ENCODE results near the gene MTURN. TPM values are rescaled to one million over a fixed set of nuclear protein-coding genes. Genes with fewer than 3 reads are reported as not detected.

The MTURN gene
- total and polyA plus RNA-seq, 10 donors: 6.3 to 36.6 (median 14.8) TPM

DNA sequence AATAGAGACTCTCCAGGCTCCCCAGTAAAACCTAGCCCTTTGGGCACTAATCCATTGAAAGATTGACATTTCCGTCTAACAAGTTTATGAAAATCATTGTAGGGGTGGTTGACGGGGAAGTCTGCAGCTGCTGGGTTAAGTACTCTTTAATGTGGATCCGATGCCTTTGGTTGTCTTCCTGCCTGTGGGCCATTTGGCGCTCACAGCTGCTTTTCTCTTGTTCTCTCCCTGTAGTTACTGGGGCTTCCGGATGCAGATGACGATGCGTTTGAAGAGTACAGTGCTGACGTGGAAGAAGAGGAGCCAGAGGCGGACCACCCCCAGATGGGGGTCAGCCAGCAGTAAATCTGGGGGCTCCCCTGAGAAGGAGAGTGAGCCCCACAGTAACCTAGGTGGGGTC is 22.4 kb downstream of the MTURN start:
- TF ChIP-seq POLR2AphosphoS5 (IDR thresholded peaks at IDR 0.05) (no peak), POLR2A (IDR thresholded peaks at IDR 0.05) (no peak)
- TF ChIP-seq, protein P1, sequence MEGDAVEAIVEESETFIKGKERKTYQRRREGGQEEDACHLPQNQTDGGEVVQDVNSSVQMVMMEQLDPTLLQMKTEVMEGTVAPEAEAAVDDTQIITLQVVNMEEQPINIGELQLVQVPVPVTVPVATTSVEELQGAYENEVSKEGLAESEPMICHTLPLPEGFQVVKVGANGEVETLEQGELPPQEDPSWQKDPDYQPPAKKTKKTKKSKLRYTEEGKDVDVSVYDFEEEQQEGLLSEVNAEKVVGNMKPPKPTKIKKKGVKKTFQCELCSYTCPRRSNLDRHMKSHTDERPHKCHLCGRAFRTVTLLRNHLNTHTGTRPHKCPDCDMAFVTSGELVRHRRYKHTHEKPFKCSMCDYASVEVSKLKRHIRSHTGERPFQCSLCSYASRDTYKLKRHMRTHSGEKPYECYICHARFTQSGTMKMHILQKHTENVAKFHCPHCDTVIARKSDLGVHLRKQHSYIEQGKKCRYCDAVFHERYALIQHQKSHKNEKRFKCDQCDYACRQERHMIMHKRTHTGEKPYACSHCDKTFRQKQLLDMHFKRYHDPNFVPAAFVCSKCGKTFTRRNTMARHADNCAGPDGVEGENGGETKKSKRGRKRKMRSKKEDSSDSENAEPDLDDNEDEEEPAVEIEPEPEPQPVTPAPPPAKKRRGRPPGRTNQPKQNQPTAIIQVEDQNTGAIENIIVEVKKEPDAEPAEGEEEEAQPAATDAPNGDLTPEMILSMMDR (IDR thresholded peaks at IDR 0.05 in 8 of 11, conservative IDR thresholded peaks at IDR 0.05 in 3 of 11): no peak
- Histone ChIP-seq H3K9me3 (no peaks in the 10 kb centered on the region), H3K27me3 (replicated peaks in 1 of 7) (no peaks in the 10 kb centered on the region), H3K36me3 (peaks cover 0 to 17% (median 2%) of the 10 kb centered on the region in 6 donors), H3K27ac (no peak overlapping the region), H3K4me1 (peaks cover 4 to 48% (median 26%) of the 10 kb centered on the region in 6 donors), H3K4me3 (no peak overlapping the region)
- 39 to 72% (median 67%) methylated on average over 9 of the region's 9 CpGs for WGBS, 5 donors
- intact Hi-C loops (cut with DNase I; ENCODE audit: low total_unique reads): no loop called here
- no peak for DNase-seq

DNA sequence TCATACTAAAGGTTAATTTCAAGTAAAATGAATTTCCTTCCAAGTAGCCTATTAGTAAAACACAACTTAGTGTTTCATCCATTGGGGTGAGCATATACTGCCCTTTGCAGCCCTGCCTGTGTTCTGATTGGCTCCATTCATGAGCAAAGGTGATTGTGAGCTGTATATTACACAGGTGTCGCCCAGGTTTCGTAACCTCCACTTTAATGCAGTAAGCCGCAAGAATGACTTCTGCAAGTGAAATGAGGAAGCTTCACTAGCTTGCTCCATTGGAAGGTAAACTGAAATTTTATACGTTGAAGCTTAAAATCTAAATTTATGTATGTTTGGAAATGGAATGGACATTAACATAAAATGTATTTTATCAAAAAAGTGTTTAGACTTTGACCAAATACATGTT is 24.4 kb downstream of the MTURN start:
- peaks cover 15 to 67% (median 45%) of the 10 kb centered on the region in 6 donors for H3K4me1 ChIP-seq
- H3K4me3 ChIP-seq: peak overlapping the region in 1 of 8 donors; percentile 38
- peak overlapping the region in 6 of 8 donors; percentile 8 to 71 (median 59) for H3K27ac ChIP-seq
- intact Hi-C loops (cut with DNase I; ENCODE audit: low total_unique reads): no loop called here
- DNase-seq: no peak
- H3K9me3 ChIP-seq: no peaks in the 10 kb centered on the region
- WGBS, 5 donors: 37 to 59% (median 40%) methylated on average over 4 of the region's 4 CpGs
- H3K36me3 ChIP-seq: peaks cover 0 to 4% (median 0%) of the 10 kb centered on the region in 6 donors
- TF ChIP-seq POLR2AphosphoS5 (IDR thresholded peaks at IDR 0.05) (no peak), POLR2A (IDR thresholded peaks at IDR 0.05) (no peak)
- TF ChIP-seq, protein P1 (IDR thresholded peaks at IDR 0.05 in 8 of 11, conservative IDR thresholded peaks at IDR 0.05 in 3 of 11): no peak
- no peaks in the 10 kb centered on the region for H3K27me3 ChIP-seq (replicated peaks in 1 of 7)

DNA sequence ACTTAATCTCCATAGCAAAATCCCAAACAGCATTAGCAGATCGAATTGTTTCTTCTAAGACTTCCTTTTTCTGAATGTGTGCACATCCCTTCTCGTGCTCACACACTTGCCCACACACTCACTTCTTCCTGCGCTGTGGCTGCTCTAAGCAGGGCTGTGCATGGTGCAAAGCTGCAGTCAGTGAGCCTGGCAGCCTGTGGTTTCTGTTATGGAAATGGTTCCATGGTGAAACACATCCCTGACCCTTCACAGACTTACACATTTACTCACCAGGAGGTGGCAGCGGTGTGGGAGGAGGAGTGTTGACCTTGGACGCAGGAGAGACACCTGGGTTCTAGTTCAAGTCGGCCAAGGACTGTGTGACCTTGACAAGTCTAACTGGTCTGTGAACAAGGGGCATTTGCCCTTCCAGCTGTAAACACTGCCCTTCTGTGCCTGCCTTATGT is 24.9 kb downstream of the MTURN start:
- H3K27ac ChIP-seq: peak overlapping the region in 6 of 8 donors; percentile 8 to 71 (median 59)
- peak overlapping the region in 1 of 8 donors; percentile 38 for H3K4me3 ChIP-seq
- H3K4me1 ChIP-seq: peaks cover 18 to 73% (median 50%) of the 10 kb centered on the region in 6 donors
- H3K36me3 ChIP-seq: peaks cover 0 to 4% (median 0%) of the 10 kb centered on the region in 6 donors
- intact Hi-C loops (cut with DNase I; ENCODE audit: low total_unique reads): loop anchor here (10.0 kb wide), 4 partner anchors 115 to 575 kb away; no protein-coding TSS in a partner anchor
- H3K27me3 ChIP-seq (replicated peaks in 1 of 7): no peaks in the 10 kb centered on the region
- TF ChIP-seq POLR2A (IDR thresholded peaks at IDR 0.05) (no peak), POLR2AphosphoS5 (IDR thresholded peaks at IDR 0.05) (peak in 1 of 3 donors; percentile 35)
- TF ChIP-seq, protein P1 (IDR thresholded peaks at IDR 0.05 in 8 of 11, conservative IDR thresholded peaks at IDR 0.05 in 3 of 11): peak in 1 of 11 experiments; percentile 9
- DNase-seq: peak; percentile 80
- H3K9me3 ChIP-seq: no peaks in the 10 kb centered on the region
- 15 to 33% (median 17%) methylated on average over 6 of the region's 6 CpGs for WGBS, 5 donors

DNA sequence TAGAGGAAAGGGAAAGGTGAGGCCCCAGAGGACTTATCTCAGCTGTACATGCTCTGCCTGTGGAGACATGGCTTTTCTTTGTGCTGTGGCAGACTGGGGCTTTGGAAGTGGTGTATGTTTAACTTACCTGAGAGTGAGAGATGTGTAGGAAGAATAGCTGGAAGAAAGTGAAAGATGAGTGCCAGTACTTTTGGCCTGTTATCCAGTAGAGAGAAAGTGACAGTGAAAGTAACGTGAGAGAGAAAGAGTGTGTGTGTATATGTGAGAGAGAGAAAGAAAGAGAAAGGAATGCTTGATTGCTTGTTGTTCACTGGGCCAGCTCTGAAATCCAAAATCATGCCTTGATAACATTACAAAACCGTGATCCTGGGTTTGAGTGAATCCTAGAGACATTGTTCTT is 25.5 kb downstream of the MTURN start:
- no peaks in the 10 kb centered on the region for H3K9me3 ChIP-seq
- TF ChIP-seq POLR2A (IDR thresholded peaks at IDR 0.05) (no peak), POLR2AphosphoS5 (IDR thresholded peaks at IDR 0.05) (no peak)
- TF ChIP-seq, protein P1 (IDR thresholded peaks at IDR 0.05 in 8 of 11, conservative IDR thresholded peaks at IDR 0.05 in 3 of 11): no peak
- H3K36me3 ChIP-seq: peaks cover 0 to 4% (median 0%) of the 10 kb centered on the region in 6 donors
- H3K4me1 ChIP-seq: peaks cover 18 to 79% (median 55%) of the 10 kb centered on the region in 6 donors
- no peaks in the 10 kb centered on the region for H3K27me3 ChIP-seq (replicated peaks in 1 of 7)
- intact Hi-C loops (cut with DNase I; ENCODE audit: low total_unique reads): loop anchor here (10.0 kb wide), 4 partner anchors 114 to 574 kb away; no protein-coding TSS in a partner anchor
- H3K27ac ChIP-seq: peak overlapping the region in 6 of 8 donors; percentile 8 to 71 (median 59)
- WGBS, 5 donors: 68 to 88% (median 82%) methylated on average over 2 of the region's 2 CpGs
- DNase-seq: no peak
- H3K4me3 ChIP-seq: peak overlapping the region in 1 of 8 donors; percentile 38

All from spleen (tissue), 11 donors.